ENCODE results near the gene MND1.

Gene MND1, protein sequence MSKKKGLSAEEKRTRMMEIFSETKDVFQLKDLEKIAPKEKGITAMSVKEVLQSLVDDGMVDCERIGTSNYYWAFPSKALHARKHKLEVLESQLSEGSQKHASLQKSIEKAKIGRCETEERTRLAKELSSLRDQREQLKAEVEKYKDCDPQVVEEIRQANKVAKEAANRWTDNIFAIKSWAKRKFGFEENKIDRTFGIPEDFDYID

GRCh38 chr4:153344131-153345011 lies at the start of gene MND1:
MND1 (plus strand) TSS chr4:153344688; CDS start chr4:153344738, 50 bp downstream.
- DNase-seq (ENCODE audit: low read depth in 2 of 3, low spot score in 1 of 3), result peak; percentile 85 to 92 (median 88)

DNA sequence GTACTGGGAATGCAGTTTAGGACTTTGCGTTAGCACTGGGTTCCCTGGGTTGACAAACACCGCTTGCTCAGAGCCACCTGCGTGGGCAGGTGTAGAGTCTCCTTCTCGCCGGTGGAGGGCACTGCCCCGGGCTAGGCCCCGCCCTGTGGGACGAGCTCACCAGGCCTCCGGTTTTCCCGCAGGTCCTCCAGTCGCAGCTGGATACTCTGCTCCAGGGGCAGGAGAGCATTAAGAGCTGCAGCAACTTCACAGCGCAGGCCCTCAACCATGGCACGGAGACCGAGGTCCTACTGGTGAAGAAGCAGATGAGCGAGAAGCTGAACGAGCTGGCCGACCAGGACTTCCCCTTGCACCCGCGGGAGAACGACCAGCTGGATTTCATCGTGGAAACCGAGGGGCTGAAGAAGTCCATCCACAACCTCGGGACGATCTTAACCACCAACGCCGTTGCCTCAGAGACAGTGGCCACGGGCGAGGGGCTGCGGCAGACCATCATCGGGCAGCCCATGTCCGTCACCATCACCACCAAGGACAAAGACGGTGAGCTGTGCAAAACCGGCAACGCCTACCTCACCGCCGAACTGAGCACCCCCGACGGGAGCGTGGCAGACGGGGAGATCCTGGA lies 49.2 kb upstream of the MND1 start:
- no peak for DNase-seq (ENCODE audit: low read depth in 2 of 3, low spot score in 1 of 3)

- no peak for DNase-seq (ENCODE audit: low read depth in 2 of 3, low spot score in 1 of 3)
Observed at GRCh38 chr4:153296040-153296823, 48.3 kb upstream of the MND1 start.

DNA sequence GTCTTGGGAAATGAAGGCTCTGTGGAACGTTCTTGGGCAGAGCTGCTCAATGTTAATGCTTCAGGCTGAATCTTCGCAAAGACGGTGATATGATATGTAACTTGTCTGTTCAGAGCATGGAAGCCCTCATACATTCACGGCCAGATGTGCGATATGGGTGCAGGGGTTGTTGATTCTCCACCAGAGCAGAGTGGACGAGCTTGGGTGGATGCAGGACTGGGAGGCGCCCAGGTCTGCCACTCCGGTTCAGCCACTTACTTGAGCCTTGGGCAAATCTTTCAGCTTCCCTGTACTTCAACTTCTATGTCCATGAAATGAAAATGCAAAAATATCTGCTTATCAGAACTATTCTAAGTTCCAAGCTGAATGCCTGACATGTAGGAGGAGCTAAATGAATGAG lies 47.4 kb upstream of the MND1 start:
- DNase-seq (ENCODE audit: low read depth in 2 of 3, low spot score in 1 of 3), result no peak

DNA sequence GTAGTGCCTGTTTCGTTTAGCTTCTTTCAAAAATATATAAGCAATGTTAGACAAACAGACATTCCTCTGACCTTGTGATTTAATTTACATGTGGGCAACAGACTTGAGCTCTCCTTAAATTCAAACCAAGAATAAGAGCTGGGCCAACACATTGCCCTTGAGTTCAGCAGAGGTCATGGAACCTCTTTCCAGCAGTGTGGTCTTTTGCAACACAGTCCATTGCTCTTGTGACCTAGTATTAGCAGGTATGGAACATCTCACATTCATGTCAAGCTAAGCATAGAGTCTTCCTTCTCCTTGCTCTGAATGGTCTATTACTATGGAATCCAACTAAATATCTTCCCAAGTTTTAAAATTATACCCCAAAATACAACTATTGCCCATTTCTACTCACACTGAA lies 33.7 kb upstream of the MND1 start:
- DNase-seq (ENCODE audit: low read depth in 2 of 3, low spot score in 1 of 3), result no peak

GRCh38 chr4:153314915-153315314 lies 29.6 kb upstream of the MND1 start:
- DNase-seq (ENCODE audit: low read depth in 2 of 3, low spot score in 1 of 3), result no peak

DNA sequence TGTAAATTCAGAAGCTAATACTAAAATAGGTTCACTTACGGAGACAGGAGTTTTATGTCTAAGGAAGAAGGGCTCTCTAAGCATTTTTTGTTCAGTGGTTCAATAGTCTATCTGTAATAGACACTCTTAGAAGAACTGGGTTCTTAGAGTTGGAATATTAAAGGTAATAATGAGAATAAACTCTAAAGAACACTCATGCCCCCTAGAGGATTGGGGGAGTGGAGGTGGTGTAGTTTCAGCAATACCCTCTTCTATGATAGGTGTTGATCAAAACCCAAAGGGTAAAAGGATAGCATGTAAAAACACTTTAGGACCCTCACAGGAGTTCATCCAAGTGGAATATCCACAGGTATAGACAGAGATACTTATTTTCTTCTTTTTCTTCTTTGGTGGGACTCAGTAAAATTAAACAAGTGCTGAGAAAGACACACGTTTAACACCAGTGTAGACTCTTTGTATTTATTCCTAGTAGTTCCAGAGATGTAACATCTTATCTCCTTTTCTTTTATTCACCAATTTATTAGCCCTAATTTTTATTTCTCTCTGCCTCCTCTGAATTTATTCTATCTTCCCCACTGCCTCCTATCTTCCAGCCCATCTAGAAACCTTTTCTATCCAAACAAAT lies 25.7 kb upstream of the MND1 start:
- peak in 1 of 3 donors; percentile 14 for DNase-seq (ENCODE audit: low read depth in 2 of 3, low spot score in 1 of 3)

DNA sequence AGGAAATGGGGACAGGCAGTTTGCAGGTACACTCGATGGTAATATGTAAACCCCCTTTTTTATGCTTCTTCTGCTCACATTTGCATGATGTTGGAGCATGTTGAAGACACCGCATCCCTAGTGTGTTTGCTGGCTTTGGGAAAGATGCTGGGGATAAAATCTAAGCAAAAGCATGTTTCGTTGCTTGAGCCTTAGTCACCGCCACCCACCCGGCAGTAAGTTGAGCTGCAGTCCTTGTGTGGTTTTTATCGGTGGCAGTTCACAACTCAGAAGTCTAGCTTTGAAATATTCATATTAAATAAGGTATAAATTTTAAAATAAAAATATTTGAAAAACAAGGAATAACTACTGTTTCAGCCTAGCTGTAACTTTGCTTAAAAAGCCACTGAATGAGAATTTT lies 21.7 kb upstream of the MND1 start:
- no peak for DNase-seq (ENCODE audit: low read depth in 2 of 3, low spot score in 1 of 3)

GRCh38 chr4:153324046-153324445 lies 20.4 kb upstream of the MND1 start:
- no peak for DNase-seq (ENCODE audit: low read depth in 2 of 3, low spot score in 1 of 3)

GRCh38 chr4:153325558-153325957 lies 18.9 kb upstream of the MND1 start:
- DNase-seq (ENCODE audit: low read depth in 2 of 3, low spot score in 1 of 3), result no peak

DNA sequence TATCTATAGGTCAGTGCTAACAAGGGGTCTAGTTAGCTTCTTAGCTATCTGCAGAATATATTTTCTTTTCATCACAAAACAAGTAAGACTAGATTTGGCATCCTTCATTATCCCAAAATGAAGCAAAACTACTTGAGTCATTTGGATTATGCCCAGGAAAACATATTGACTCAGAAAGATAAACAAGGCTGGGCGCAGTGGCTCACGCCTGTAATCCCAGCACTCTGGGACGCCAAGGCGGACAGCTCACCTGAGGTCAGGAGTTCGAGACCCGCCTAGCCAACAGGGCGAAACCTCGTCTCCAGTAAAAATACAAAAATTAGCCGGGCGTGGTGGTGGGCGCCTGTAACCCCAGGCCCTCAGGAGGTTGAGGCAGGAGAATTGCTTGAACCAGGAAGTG lies 18.0 kb upstream of the MND1 start:
- DNase-seq (ENCODE audit: low read depth in 2 of 3, low spot score in 1 of 3), result no peak

DNA sequence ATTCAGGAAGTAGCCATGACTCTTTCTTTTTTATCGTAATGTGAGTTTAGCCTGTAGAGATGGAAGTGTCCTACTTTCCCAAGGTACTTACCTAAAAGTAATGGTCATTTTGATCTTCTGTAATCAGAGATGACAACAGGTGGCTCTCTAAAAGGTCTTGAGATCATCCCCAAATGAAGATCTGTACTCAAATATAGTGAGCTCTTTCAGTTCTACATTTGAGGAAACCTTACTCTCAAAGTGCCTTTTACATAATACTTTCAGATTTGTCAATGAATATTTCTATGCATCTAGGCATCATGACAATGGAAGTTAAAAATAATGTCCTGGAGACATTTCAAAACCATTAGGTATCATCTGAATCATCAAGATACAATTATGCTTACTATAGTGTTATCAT lies 17.2 kb upstream of the MND1 start:
- no peak for DNase-seq (ENCODE audit: low read depth in 2 of 3, low spot score in 1 of 3)

DNA sequence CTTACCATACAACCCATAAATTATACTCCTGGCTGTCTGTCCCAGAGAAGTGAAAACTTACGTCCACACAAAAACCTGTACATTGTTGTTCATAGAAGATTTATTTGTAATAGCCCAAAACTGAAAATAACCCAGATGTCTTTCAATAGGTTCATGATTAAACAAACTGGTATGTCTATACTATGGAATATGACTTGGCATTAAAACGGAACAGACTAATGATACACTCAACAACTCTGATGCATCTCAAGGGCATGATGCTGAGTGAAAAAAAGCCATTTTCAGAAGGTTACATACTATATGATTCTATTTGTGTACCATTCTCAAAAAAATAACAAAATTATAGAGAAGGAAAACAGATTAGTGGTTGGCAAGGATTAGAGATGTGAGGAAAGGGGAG lies 11.6 kb upstream of the MND1 start:
- no peak for DNase-seq (ENCODE audit: low read depth in 2 of 3, low spot score in 1 of 3)

- DNase-seq (ENCODE audit: low read depth in 2 of 3, low spot score in 1 of 3), result no peak
Observed at GRCh38 chr4:153333874-153334273, 10.6 kb upstream of the MND1 start.

DNA sequence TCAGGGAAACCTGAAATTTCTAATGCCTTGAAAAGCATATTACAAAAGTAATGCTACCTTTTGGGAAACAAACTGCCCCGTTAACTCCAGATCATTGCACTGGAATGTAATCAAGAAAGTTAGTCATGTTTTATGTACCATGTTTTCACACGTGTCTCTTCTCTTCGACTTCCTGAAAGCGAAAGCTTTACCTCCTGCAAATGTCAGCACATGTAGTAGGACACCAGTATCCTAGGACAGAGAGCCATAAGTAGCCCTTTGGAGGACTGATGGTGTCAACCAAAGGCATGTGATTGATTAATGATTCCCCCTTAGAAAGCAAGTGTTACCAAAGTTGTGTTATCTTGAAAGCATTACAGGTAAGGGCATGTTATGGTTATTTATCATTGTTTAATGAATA lies 8.8 kb upstream of the MND1 start:
- no peak for DNase-seq (ENCODE audit: low read depth in 2 of 3, low spot score in 1 of 3)

- no peak for DNase-seq (ENCODE audit: low read depth in 2 of 3, low spot score in 1 of 3)
Observed at GRCh38 chr4:153337686-153338085, 6.8 kb upstream of the MND1 start.

- no peak for DNase-seq (ENCODE audit: low read depth in 2 of 3, low spot score in 1 of 3)
Observed at GRCh38 chr4:153341575-153342090, 2.9 kb upstream of the MND1 start.

GRCh38 chr4:153342751-153343552 lies 1.5 kb upstream of the MND1 start:
- no peak for DNase-seq (ENCODE audit: low read depth in 2 of 3, low spot score in 1 of 3)

DNA sequence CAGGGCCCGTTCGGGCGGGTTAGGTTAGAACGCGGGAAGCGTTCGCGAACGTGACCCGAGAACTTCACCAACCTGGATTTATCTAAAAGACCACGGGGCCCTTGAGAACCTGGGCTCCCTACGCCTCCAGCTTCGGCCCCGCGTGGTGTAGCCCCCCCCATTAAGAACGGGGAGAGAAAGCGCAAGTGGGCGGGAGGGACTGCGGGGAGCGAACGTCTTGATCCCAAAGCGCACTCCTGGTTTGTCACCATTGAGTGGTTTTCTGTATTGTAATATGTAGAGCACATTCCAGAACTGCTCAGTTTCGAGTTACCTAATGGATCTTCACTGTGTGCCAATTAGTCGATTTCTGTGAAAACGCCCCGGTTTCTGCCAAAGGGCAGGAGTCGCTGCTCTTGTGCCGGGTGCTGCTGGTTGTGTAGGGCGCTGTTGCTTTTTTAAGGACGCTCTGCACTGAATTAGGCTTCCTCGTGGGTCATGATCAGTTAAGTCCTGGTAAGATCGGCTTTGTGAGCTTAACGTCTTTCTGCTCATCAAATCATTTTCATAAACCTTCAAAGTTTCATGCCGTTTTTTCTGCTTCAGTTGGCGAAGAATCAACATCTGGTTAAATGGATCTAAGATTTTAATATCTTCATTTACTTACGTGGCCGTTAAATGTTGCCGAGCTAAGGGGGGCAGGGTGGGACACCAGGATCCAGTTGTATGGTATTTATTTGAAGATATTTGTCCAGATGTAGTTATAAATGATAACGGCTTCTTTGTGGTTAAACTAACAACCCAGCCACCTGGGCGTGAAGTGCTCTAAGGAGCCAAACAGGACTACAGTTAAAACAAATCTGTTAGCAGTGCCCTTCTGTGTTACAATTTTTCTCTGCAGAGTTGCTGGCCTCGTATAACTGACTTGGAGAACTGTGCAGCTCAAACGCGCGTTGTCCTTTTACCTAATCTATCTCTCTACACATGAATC lies 809 bp downstream of the MND1 start:
- peak; percentile 44 to 54 (median 49) for DNase-seq (ENCODE audit: low read depth in 2 of 3, low spot score in 1 of 3)
